ENCODE data around the gene SERINC2. TPM values are rescaled to one million over a fixed set of nuclear protein-coding genes. Genes with fewer than 3 reads are reported as not detected.

Gene SERINC2
- total RNA-seq, 4 donors from 2014 or later = 85.6 to 343 (median 250) TPM

DNA sequence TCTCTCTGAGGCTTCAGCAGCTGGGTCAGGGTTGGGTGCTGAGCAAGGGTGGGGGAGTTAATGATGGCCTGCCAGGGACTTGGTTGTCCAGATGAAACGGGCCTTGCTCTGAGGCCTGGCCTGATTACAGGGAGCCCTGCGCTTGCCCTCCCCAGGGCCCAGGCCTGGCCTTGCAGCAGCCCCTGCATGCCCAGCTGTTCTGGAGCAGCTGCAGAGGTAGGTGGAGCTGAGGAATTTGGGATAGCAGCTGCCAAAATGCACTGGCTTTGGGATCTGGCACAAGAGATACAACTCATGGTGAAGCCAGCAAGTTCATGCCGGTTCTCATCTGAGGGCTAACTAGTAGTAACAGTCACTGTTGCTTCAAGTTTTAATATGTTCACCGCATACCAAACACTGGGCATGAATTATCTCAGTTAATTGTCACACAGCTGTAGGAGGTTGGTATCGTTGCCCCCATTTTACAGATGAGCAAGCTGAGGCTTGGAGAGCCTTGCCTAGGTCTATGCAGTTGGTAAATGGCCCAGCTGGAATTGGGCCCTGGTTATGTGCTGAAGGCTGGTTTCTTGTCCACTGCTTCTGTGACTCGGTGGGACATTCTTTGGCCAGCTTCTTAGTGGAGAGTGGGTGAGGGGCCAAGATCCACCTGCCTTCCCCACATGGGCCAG is 7.3 kb upstream of the SERINC2 start:
- in situ Hi-C loops (cut with MboI; ENCODE audit: low pct_ligation_motif_present in 1 of 4, low pct_unique_long_range_greater_than_20kb in 1 of 4, low sequenced_read_pairs in 3 of 4) = no loop called here
- H3K9me3 ChIP-seq = no peaks in the 10 kb centered on the region
- H3K27ac ChIP-seq = no peak overlapping the region
- H3K27me3 ChIP-seq = no peaks in the 10 kb centered on the region
- WGBS, 2 donors (ENCODE audit: low coverage in 1 of 2) = 91 to 100% methylated on average over 1 to 6 of the region's 6 CpGs
- H3K4me1 ChIP-seq = no peaks in the 10 kb centered on the region
- no peak for TF ChIP-seq POLR2AphosphoS5 (IDR thresholded peaks at IDR 0.05)
- TF ChIP-seq, protein P1, sequence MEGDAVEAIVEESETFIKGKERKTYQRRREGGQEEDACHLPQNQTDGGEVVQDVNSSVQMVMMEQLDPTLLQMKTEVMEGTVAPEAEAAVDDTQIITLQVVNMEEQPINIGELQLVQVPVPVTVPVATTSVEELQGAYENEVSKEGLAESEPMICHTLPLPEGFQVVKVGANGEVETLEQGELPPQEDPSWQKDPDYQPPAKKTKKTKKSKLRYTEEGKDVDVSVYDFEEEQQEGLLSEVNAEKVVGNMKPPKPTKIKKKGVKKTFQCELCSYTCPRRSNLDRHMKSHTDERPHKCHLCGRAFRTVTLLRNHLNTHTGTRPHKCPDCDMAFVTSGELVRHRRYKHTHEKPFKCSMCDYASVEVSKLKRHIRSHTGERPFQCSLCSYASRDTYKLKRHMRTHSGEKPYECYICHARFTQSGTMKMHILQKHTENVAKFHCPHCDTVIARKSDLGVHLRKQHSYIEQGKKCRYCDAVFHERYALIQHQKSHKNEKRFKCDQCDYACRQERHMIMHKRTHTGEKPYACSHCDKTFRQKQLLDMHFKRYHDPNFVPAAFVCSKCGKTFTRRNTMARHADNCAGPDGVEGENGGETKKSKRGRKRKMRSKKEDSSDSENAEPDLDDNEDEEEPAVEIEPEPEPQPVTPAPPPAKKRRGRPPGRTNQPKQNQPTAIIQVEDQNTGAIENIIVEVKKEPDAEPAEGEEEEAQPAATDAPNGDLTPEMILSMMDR (IDR thresholded peaks at IDR 0.05) = no peak
- TF ChIP-seq EP300 (IDR thresholded peaks at IDR 0.05; ENCODE audit: low read depth) = no peak
- no peak for TF ChIP-seq POLR2A (IDR thresholded peaks at IDR 0.05)
- H3K36me3 ChIP-seq = no peaks in the 10 kb centered on the region
- intact Hi-C loops (cut with DNase I; ENCODE audit: low total_unique reads) = no loop called here
- DNase-seq = no peak
- H3K4me3 ChIP-seq = no peak overlapping the region

DNA sequence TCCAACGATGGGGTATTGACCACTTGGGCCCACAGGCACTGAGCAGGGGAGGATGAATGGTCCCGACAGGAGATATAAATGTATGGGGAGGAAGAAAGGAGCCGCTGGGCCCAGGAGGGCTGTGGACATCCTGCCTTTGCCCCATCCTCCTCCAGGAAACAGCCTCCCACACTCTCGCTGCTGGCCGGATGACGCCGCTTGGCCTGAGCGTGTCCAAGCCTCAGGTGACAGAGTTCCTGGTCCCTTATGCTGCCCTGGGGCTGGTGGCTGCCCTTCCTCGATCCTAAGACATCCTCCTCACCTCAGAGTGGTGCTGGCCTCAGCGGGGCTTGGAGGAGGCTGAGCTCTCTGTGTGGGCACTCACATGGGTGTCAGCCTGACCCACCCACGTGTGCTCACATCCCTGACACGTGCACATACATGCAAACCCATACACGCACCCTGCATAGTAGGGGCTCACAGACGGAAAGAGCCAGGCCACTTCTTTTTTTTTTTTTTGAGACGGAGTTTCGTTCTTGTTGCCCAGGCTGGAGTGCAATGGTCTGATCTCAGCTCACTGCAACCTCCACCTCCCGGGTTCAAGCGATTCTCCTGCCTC is 5.9 kb upstream of the SERINC2 start:
- no peak for DNase-seq
- Histone ChIP-seq H3K9me3 (no peaks in the 10 kb centered on the region), H3K4me1 (no peaks in the 10 kb centered on the region), H3K27ac (no peak overlapping the region), H3K4me3 (no peak overlapping the region), H3K27me3 (no peaks in the 10 kb centered on the region), H3K36me3 (no peaks in the 10 kb centered on the region)
- intact Hi-C loops (cut with DNase I; ENCODE audit: low total_unique reads) = no loop called here
- no peak for TF ChIP-seq POLR2A (IDR thresholded peaks at IDR 0.05)
- TF ChIP-seq EP300 (IDR thresholded peaks at IDR 0.05; ENCODE audit: low read depth) = no peak
- TF ChIP-seq, protein P1 (IDR thresholded peaks at IDR 0.05) = no peak
- no peak for TF ChIP-seq POLR2AphosphoS5 (IDR thresholded peaks at IDR 0.05)
- in situ Hi-C loops (cut with MboI; ENCODE audit: low pct_ligation_motif_present in 1 of 4, low pct_unique_long_range_greater_than_20kb in 1 of 4, low sequenced_read_pairs in 3 of 4) = no loop called here
- WGBS, 2 donors (ENCODE audit: low coverage in 1 of 2) = 73 to 85% methylated on average over 6 to 18 of the region's 18 CpGs

- H3K36me3 ChIP-seq = no peaks in the 10 kb centered on the region
- H3K27ac ChIP-seq = no peak overlapping the region
- WGBS, 2 donors (ENCODE audit: low coverage in 1 of 2) = 89% methylated on average over 5 of the region's 5 CpGs; no CpG with 5 or more reads in 1 of the 2 donors
- no peaks in the 10 kb centered on the region for H3K9me3 ChIP-seq
- DNase-seq = no peak
- in situ Hi-C loops (cut with MboI; ENCODE audit: low pct_ligation_motif_present in 1 of 4, low pct_unique_long_range_greater_than_20kb in 1 of 4, low sequenced_read_pairs in 3 of 4) (no loop called here), intact Hi-C loops (cut with DNase I; ENCODE audit: low total_unique reads) (no loop called here)
- H3K4me3 ChIP-seq = no peak overlapping the region
- TF ChIP-seq, protein P1 (IDR thresholded peaks at IDR 0.05) = no peak
- TF ChIP-seq EP300 (IDR thresholded peaks at IDR 0.05; ENCODE audit: low read depth) (no peak), POLR2A (IDR thresholded peaks at IDR 0.05) (no peak), POLR2AphosphoS5 (IDR thresholded peaks at IDR 0.05) (no peak)
- H3K27me3 ChIP-seq = peaks cover 3% of the 10 kb centered on the region
- H3K4me1 ChIP-seq = peaks cover 0 to 13% (median 9%) of the 10 kb centered on the region in 4 donors
Observed at GRCh38 chr1:31408788-31409318, 4.2 kb upstream of the SERINC2 start.

DNA sequence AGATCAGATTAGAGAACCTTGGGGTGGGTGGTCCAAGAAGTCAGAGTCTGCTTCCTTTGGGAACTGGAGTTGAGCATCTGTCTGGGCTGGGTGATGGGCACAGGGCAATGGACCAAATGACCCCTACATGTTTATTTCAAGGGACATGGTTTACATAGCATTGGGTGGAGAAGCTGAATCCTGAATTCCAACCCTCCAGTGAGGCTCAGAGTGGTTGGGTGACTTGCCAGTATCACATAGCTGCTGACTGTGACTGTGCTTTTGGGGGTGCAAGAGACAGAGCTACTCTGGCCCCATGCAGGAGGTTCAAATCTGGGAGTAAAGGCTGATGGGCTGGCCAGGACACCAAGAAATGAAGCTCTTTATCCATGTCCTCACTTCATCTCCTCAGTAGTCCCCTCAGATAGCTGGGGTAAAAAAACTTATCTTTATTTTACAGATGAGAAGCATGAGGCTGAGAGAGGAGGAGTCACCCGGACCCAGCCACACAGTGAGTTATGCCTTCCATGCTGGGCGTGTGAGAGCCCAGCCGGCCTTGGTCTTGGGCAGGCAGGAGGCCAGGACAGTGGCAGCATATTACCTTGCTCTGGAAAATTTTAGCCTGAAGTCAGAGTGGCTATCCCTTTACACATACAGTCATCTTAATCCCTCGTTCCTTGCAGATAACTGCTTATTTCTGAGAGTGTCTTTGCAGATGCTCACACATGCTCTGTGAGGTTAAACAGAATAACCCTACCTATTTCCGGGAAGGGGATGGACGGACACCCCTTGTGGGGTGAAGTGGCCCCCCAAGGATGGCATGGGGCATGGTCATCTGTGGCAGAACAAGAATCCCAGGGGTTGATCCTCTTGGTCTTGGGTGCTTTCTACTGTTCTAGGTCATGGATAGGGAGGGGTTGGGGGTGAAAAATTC is 2.8 kb upstream of the SERINC2 start:
- peaks cover 3% of the 10 kb centered on the region for H3K27me3 ChIP-seq
- DNase-seq = no peak
- TF ChIP-seq, protein P1 (IDR thresholded peaks at IDR 0.05) = no peak
- no peak for TF ChIP-seq POLR2A (IDR thresholded peaks at IDR 0.05)
- TF ChIP-seq EP300 (IDR thresholded peaks at IDR 0.05; ENCODE audit: low read depth) = no peak
- no peak for TF ChIP-seq POLR2AphosphoS5 (IDR thresholded peaks at IDR 0.05)
- no peak overlapping the region for H3K27ac ChIP-seq
- intact Hi-C loops (cut with DNase I; ENCODE audit: low total_unique reads) (no loop called here), in situ Hi-C loops (cut with MboI; ENCODE audit: low pct_ligation_motif_present in 1 of 4, low pct_unique_long_range_greater_than_20kb in 1 of 4, low sequenced_read_pairs in 3 of 4) (no loop called here)
- peaks cover 0 to 15% (median 11%) of the 10 kb centered on the region in 4 donors for H3K4me1 ChIP-seq
- no peak overlapping the region for H3K4me3 ChIP-seq
- H3K9me3 ChIP-seq = no peaks in the 10 kb centered on the region
- H3K36me3 ChIP-seq = no peaks in the 10 kb centered on the region
- WGBS, 2 donors (ENCODE audit: low coverage in 1 of 2) = 89% methylated on average over 6 of the region's 6 CpGs; no CpG with 5 or more reads in 1 of the 2 donors

All from transverse colon (tissue), 4 donors.